Activated CD4-positive, alpha-beta T cell treated with anti-CD3 and anti-CD28 coated beads, Interleukin-10, Interleukin-2, amounts not matched to agents 100 ng/mL and 50 ng/mL, durations not matched to agents 16 hours and 8 hours (primary cell): ENCODE results near the gene MRPL41.
"Not testable (repeated sequence)": the region's sequence is repeated elsewhere in the genome, so short reads cannot be mapped to it uniquely, and the experiment has no call there.

Experiments
- DNase-seq: peaks from one replicate; pipeline ENCODE4 v3.0.0-alpha.2; 2020

MRPL41 gene

GRCh38 chr9:137554349-137554748, 2.7 kb downstream of the MRPL41 start:
- no peak for DNase-seq

GRCh38 chr9:137555179-137555578, 3.5 kb downstream of the MRPL41 start:
- no peak for DNase-seq

GRCh38 chr9:137556069-137556838, 4.6 kb downstream of the MRPL41 start:
- DNase-seq: no peak

- no peak for DNase-seq
Observed at GRCh38 chr9:137558127-137558526, 6.4 kb downstream of the MRPL41 start.

GRCh38 chr9:137564134-137564533, 12.5 kb downstream of the MRPL41 start:
- DNase-seq: no peak

- DNase-seq: no peak
Observed at GRCh38 chr9:137564817-137565411, 13.2 kb downstream of the MRPL41 start.

GRCh38 chr9:137568445-137568844, 16.8 kb downstream of the MRPL41 start:
- not testable (repeated sequence) for DNase-seq

GRCh38 chr9:137569609-137570203, 18.0 kb downstream of the MRPL41 start:
- no peak for DNase-seq

GRCh38 chr9:137570566-137570965, 18.9 kb downstream of the MRPL41 start:
- no peak for DNase-seq

GRCh38 chr9:137574192-137574591, 22.5 kb downstream of the MRPL41 start:
- no peak for DNase-seq

- DNase-seq: peak; percentile 36
Observed at GRCh38 chr9:137575364-137575715, 23.7 kb downstream of the MRPL41 start.

- no peak for DNase-seq
Observed at GRCh38 chr9:137575716-137576411, 24.2 kb downstream of the MRPL41 start.

- DNase-seq: peak; percentile 97
Observed at GRCh38 chr9:137578518-137579258, 27.0 kb downstream of the MRPL41 start, which contains the start of gene DPH7. Gene DPH7, minus strand, starts transcription at chr9:137578925. Its CDS starts 148 bp downstream, at chr9:137578777.

GRCh38 chr9:137579259-137579604, 27.6 kb downstream of the MRPL41 start:
- DNase-seq: no peak

GRCh38 chr9:137580209-137580953, 28.7 kb downstream of the MRPL41 start:
- DNase-seq: no peak

- no peak for DNase-seq
Observed at GRCh38 chr9:137580954-137581322, 29.3 kb downstream of the MRPL41 start.

- no peak for DNase-seq
Observed at GRCh38 chr9:137581361-137582285, 29.9 kb downstream of the MRPL41 start.

GRCh38 chr9:137582286-137582860, 30.7 kb downstream of the MRPL41 start:
- no peak for DNase-seq

GRCh38 chr9:137583347-137583746, 31.7 kb downstream of the MRPL41 start:
- DNase-seq: no peak

GRCh38 chr9:137583957-137584356, 32.3 kb downstream of the MRPL41 start:
- DNase-seq: no peak

GRCh38 chr9:137586854-137587253, 35.2 kb downstream of the MRPL41 start:
- DNase-seq: no peak
